HG02840 (cell line): Measurements from ENCODE around the gene USP32.
"Not testable (repeated sequence)": the region's sequence is repeated elsewhere in the genome, so short reads cannot be mapped to it uniquely, and the experiment has no call there.

ENCODE experiments used
- ATAC-seq: cut with Tn5 transposase; IDR thresholded peaks from one replicate; pipeline ENCODE4 v1.9.1; 2021; ENCODE audit warnings: mild to moderate bottlenecking, moderate library complexity, moderate number of reproducible peaks; ENCODE audit not compliant: unreplicated experiment, low FRiP score

The USP32 gene

GRCh38 chr17:60249290-60249826 lies 142.6 kb downstream of the USP32 start:
- no peak for ATAC-seq

DNA sequence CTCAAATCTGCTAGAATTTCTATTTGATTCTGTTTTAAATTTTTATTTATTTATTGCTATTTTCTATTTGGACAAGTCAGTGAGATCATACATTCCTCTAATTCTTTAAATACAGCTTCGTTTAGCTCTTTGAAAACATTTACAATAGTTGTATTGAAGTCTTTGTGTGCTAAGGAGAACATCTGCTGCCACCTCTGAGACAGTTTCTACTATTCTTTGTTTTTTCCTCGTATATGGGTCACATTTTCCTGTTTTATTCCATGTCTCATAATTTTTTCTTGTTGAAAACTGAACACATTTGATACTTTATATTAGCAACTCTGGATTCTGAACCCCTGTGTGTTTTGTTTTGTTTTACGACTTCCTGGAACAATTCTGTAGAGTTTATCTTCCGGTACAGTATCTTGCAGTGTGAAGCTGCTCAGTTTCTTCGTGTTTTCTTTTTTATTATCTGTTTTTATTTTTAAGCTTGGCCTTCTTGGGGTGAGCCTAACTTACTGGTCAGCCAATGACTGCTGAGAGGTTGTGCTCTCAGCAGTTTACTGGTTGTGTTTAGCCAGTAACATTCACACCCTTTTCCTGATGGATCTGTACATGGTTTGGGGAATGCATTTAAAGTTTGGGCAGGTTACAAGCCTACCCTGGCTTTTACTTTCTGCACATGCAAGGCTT lies 143.2 kb downstream of the USP32 start:
- no peak for ATAC-seq

DNA sequence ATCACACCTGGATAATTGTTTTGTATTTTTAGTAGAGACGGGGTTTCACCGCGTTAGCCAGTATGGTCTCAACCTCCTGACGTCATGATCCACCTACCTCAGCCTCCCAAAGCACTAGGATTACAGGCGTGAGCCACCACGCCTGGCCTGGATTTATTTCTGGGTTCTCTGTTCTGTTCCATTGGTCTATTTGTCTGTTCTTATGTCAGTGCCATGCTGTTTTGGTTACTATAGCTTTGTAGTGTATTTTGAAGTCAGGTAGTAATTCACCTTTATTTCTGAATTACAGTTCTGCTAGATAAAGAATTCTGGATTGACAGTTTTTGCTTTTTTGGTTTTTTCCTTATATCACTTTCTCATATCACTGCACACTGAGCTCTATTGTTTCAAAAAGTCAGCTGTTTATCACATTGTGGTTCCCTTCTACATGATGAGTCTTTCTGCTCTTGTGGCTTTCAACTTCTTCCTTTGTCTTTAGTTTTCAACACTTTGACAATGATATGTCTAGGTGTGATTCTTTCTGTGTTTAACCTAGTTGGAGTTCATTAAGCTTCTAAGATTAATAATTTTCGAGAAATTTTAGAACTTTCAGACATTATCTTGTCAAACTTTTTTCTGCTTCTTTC lies 144.0 kb downstream of the USP32 start:
- no peak for ATAC-seq

- no peak for ATAC-seq
Observed at GRCh38 chr17:60244656-60245055, 147.3 kb downstream of the USP32 start.

DNA sequence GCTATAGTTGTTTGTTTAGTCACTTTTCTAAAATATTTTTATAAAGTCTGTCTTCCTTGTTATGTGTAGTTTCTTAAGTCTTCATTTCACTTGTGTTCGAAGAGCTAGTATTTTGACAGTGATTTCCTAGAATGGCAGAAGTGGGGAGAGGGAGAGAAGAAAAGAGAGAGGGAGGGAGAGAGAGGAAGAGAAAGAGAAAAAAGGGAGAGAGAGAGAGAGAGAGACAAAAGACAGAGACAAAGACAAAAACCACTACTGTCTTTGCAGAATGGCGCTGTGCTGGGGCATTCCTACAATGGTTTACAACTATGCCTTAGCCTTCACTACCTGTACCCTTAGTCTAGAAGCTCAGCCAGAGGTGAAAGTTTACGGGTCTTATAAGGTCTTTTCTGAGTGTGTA lies 151.6 kb downstream of the USP32 start:
- ATAC-seq: no peak

DNA sequence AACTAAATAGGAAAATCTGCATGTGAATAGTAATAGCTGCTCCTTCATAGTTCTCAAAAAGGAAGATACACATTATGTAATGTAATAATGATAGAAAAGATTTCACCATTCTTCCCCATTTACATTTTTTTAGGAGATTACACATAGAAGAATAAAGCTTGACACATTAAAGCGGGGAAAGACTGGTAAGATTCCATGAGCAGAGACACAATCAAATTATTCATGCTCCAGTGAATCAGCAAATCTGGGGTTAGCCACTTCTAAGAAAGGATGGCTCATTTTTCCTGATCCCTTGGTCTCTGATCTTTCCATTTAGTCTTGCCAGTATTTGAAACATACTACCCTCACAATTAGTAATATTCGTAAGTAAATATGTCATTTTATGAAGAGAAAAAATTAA lies 160.2 kb downstream of the USP32 start:
- no peak for ATAC-seq

- no peak for ATAC-seq
Observed at GRCh38 chr17:60231234-60231633, 160.7 kb downstream of the USP32 start.

GRCh38 chr17:60230358-60230757 lies 161.6 kb downstream of the USP32 start:
- ATAC-seq: no peak

- ATAC-seq: no peak
Observed at GRCh38 chr17:60229188-60229802, 162.6 kb downstream of the USP32 start.

DNA sequence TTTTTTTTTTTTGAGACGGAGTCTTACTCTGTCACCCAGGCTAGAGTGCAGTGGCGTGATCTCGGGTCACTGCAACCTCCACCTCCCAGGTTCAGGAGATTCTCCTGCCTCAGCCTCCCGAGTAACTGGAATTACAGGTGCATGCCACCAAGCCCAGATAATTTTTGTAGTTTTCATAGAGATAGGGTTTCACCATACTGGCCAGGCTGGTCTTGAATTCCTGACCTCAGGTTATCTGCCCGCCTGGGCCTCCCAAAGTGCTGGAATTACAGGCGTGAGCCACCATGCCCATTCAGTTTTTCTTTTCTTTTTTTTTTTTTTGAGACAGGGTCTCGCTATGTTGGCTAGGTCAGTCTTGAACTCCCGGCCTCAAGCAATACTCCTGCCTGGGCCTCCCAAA lies 164.7 kb downstream of the USP32 start:
- ATAC-seq: not testable (repeated sequence)

GRCh38 chr17:60224064-60224463 lies 167.9 kb downstream of the USP32 start:
- ATAC-seq: no peak

- ATAC-seq: no peak
Observed at GRCh38 chr17:60223456-60223855, 168.5 kb downstream of the USP32 start.

- not testable (repeated sequence) for ATAC-seq
Observed at GRCh38 chr17:60218774-60219173, 173.2 kb downstream of the USP32 start.

DNA sequence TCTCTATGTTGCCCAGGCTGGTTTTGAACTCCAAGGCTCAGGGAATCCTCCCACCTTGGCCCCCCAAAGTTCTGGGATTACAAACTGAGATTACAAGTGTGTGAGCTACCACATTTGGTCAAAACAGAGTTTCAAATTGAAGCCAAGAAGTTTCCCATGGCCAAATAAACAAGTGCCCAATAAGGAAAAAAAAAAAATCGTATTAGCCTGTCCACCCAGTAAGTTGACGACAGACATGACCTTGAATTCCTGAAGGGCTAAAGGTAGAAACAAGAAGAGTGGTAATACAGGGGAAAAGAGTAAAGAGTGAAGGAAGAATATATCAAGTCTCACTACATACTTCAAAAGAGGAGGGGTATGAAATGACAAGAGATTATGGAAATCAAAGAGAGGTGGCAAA lies 176.0 kb downstream of the USP32 start:
- not testable (repeated sequence) for ATAC-seq

DNA sequence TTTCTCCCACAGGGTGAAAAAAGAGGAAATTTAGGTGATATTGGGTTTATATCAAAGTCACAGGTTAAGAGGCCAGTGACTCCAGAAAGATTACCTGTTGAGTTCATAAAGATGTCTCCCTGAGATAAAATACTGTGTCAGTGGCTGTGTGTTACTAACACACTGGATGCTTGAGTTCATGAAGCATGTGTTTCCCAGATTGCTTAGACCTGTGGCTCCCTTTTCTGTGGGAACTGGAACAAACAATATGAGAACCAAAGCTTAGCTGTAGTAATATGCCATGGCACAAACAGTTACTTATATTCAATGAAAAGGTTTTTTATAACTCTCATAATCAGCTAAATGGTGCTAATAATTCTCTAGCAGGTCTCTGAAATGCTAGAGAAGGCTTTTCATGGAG lies 180.7 kb downstream of the USP32 start:
- not testable (repeated sequence) for ATAC-seq

- ATAC-seq: not testable (repeated sequence)
Observed at GRCh38 chr17:60208302-60208701, 183.6 kb downstream of the USP32 start.

DNA sequence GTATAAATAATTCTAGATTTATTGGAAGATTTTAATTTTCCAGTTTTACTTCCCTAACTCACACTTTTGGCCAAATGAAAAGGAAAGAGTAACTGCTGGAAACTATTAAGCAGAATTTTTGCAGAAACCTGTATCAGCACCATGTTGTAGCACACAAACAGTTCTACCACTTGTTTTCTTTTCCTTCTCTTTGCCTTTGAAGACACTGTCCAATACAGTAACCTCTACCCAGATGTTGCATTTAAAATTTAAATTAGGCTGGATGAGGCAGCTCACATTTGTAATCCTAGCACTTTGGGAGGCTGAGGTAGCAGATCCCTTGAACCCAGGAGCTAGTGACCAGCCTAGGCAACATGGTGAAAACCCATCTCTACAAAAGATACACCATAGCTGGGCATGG lies 186.2 kb downstream of the USP32 start:
- not testable (repeated sequence) for ATAC-seq

- not testable (repeated sequence) for ATAC-seq
Observed at GRCh38 chr17:60198630-60199029, 193.3 kb downstream of the USP32 start.

DNA sequence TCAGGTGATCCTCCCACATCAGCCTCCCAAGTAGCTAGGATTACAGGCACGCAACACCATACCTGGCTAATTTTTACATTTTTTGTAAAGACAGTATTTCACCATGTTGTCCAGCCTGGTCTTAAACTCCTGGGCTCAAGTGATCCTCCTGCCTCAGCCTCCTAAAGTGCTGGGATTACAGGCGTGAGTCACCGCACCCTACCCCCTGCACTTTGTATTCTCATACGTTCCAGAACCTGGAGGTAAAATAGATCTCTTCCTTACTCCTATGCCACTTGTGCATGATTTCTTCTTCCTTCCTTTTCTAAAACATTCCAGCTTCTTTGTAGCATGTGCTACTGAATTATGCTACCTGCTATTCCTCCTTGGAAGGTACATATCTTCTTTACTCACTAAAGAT lies 197.8 kb downstream of the USP32 start:
- ATAC-seq: not testable (repeated sequence)

- no peak for ATAC-seq
Observed at GRCh38 chr17:60193482-60193881, 198.5 kb downstream of the USP32 start.

GRCh38 chr17:60193032-60193431 lies 198.9 kb downstream of the USP32 start:
- ATAC-seq: not testable (repeated sequence)
